ENCODE measurements around the gene PLEKHM3. TPM values are rescaled to one million over a fixed set of nuclear protein-coding genes. Genes with fewer than 3 reads are reported as not detected.

Gene PLEKHM3
- total RNA-seq, 1 donor, result 23.5 TPM

GRCh38 chr2:208037564-208038487 lies 12.5 kb upstream of the PLEKHM3 start:
- H3K4me3 ChIP-seq (ENCODE audit: insufficient read depth, low read length), result no peak overlapping the region
- H3K79me2 ChIP-seq (ENCODE audit: insufficient read depth, low read length), result no peaks in the 10 kb centered on the region
- H3K4me1 ChIP-seq (ENCODE audit: insufficient read depth, low read length), result peaks cover 16% of the 10 kb centered on the region
- no peaks in the 10 kb centered on the region for H3K9me3 ChIP-seq (ENCODE audit: low read depth, low read length)
- no peak for TF ChIP-seq CTCF (IDR thresholded peaks at IDR 0.05; ENCODE audit: extremely low read depth, low read depth, low read length)
- H3K27me3 ChIP-seq (ENCODE audit: insufficient read depth, low read length), result no peaks in the 10 kb centered on the region
- H2AFZ ChIP-seq (ENCODE audit: low read length), result no peak overlapping the region
- no peak for DNase-seq (ENCODE audit: insufficient read length, low spot score, missing footprints)
- no peaks in the 10 kb centered on the region for H4K20me1 ChIP-seq (ENCODE audit: insufficient read depth, low read length)
- H3K27ac ChIP-seq (ENCODE audit: low read depth, low read length), result no peak overlapping the region
- no peaks in the 10 kb centered on the region for H3K36me3 ChIP-seq (ENCODE audit: insufficient read depth, low read length)
- no peak overlapping the region for H3K4me2 ChIP-seq (ENCODE audit: insufficient read depth, low read length)

- no peak for DNase-seq (ENCODE audit: insufficient read length, low spot score, missing footprints)
- peaks cover 13% of the 10 kb centered on the region for H3K4me1 ChIP-seq (ENCODE audit: insufficient read depth, low read length)
- H3K27ac ChIP-seq (ENCODE audit: low read depth, low read length), result no peak overlapping the region
- no peaks in the 10 kb centered on the region for H3K9me3 ChIP-seq (ENCODE audit: low read depth, low read length)
- TF ChIP-seq CTCF (IDR thresholded peaks at IDR 0.05; ENCODE audit: extremely low read depth, low read depth, low read length), result no peak
- H3K79me2 ChIP-seq (ENCODE audit: insufficient read depth, low read length), result no peaks in the 10 kb centered on the region
- no peak overlapping the region for H3K4me2 ChIP-seq (ENCODE audit: insufficient read depth, low read length)
- H3K4me3 ChIP-seq (ENCODE audit: insufficient read depth, low read length), result no peak overlapping the region
- no peaks in the 10 kb centered on the region for H3K36me3 ChIP-seq (ENCODE audit: insufficient read depth, low read length)
- no peaks in the 10 kb centered on the region for H4K20me1 ChIP-seq (ENCODE audit: insufficient read depth, low read length)
- no peaks in the 10 kb centered on the region for H3K27me3 ChIP-seq (ENCODE audit: insufficient read depth, low read length)
- no peak overlapping the region for H2AFZ ChIP-seq (ENCODE audit: low read length)
Observed at GRCh38 chr2:208036357-208036756, 11.0 kb upstream of the PLEKHM3 start.

- H3K27me3 ChIP-seq (ENCODE audit: insufficient read depth, low read length), result no peaks in the 10 kb centered on the region
- H3K36me3 ChIP-seq (ENCODE audit: insufficient read depth, low read length), result no peaks in the 10 kb centered on the region
- H3K4me2 ChIP-seq (ENCODE audit: insufficient read depth, low read length), result no peak overlapping the region
- no peak overlapping the region for H2AFZ ChIP-seq (ENCODE audit: low read length)
- H3K4me3 ChIP-seq (ENCODE audit: insufficient read depth, low read length), result no peak overlapping the region
- no peaks in the 10 kb centered on the region for H3K79me2 ChIP-seq (ENCODE audit: insufficient read depth, low read length)
- no peak for TF ChIP-seq CTCF (IDR thresholded peaks at IDR 0.05; ENCODE audit: extremely low read depth, low read depth, low read length)
- H3K9me3 ChIP-seq (ENCODE audit: low read depth, low read length), result no peaks in the 10 kb centered on the region
- H3K4me1 ChIP-seq (ENCODE audit: insufficient read depth, low read length), result peaks cover 5% of the 10 kb centered on the region
- H4K20me1 ChIP-seq (ENCODE audit: insufficient read depth, low read length), result no peaks in the 10 kb centered on the region
- H3K27ac ChIP-seq (ENCODE audit: low read depth, low read length), result no peak overlapping the region
- no peak for DNase-seq (ENCODE audit: insufficient read length, low spot score, missing footprints)
Observed at GRCh38 chr2:208034503-208035140, 9.3 kb upstream of the PLEKHM3 start.
